SIG-M5 (cell line): ENCODE data around the gene NRCAM.
"Not testable (repeated sequence)": the region's sequence is repeated elsewhere in the genome, so short reads cannot be mapped to it uniquely, and the experiment has no call there.

ENCODE experiments used
- DNase-seq: peaks from one replicate; lab custom pipeline; 2025; lab: John Stamatoyannopoulos, UW

The NRCAM gene

GRCh38 chr7:108396080-108396479 lies 60.2 kb downstream of the NRCAM start:
- no peak for DNase-seq

DNA sequence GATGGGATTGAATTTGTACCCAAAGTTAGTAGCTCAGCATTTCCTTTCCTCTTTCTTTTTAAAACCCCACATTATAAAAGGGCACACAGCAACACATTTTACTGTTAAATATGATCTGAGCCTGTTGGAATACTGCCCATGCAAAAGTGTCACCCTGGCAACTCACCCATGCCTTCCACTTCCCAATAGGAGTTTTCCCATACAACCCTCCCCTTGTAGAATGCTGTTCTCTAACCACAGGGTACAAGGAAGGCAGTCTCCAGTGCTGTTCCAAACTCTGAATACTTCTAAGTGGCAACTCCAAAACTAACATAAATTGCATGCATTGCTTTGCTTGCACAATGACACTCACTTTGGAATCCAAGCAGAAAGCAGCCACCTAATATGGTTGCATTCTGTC lies 60.8 kb downstream of the NRCAM start:
- DNase-seq: no peak

DNA sequence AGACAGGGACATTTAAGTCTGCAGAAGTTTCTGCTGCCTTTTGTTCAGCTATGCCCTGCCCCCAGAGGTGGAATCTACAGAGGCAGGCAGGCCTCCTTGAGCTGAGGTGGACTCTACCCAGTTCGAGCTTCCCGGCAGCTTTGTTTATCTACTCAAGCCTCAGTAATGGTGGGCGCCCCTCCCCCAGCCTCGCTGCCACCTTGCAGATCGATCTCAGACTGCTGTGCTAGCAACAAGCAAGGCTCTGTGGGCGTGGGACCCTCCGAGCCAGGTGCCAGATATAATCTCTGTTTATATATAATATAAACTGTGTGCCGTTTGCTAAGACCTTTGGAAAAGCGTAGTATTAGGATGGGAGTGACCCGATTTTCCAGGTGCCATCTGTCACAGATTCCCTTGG lies 63.1 kb downstream of the NRCAM start:
- DNase-seq: not testable (repeated sequence)

GRCh38 chr7:108387686-108388085 lies 68.5 kb downstream of the NRCAM start:
- DNase-seq: not testable (repeated sequence)

DNA sequence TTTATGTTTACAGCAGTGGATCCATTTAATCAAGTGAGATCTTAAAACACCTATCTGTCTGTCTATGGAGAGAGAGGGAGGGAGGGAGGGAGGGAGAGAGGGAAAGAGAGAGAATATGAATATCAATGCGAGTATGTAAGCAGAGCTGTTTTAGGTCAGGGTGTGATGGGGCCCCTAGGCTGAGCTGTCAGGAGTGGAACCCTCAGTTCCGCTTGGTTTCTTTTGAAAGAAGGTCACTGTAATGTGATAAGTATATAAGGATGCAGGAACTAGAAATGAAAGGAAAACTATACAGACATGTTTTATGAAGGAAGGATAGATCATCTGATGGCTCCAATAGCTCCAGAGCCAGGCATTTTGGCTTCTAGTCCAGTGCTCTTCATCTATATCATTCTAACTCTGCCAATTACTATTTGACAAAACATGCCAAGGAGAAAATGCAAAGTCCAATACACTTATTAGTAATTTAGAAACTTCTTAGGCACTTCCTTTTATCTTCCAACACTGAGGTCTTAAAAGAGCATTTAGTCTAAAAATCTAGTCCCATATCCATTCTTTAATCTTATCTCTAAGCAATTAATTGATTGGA lies 70.3 kb downstream of the NRCAM start:
- DNase-seq: no peak

DNA sequence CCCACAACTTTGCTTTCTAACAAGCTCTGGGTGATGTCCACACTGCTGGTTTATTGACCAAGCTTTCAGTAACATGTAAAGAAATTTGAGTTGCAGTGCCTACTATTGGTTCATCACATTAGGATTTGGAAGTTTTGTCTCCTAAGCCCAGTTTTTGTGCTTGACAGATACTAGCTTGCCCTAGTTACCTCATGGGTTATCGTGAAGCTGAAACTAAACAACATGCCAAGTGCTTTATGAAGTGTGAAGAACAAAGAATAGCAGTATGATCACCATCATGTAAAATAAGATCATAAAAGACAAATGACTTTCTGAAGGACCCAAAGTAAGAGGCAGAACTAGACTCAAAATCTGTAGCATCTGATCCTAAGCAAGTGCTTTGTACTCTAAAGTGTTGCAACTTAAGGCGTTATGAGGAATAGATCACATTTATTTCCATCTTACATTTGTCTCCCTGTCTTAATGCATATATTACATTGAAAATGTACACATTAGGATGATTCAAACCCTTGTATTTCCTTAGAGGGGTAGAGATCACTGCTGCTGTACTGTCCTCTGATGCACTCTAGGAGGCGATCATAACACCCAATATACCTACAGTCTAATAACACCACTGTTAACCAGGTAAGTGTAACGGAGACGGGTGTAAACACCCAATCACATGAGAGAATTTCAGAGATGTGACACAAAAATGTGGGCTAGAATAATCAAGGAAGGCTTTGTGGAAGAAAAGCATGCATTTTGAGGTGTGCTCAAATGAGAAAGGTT lies 71.3 kb downstream of the NRCAM start:
- DNase-seq: no peak

- DNase-seq: no peak
These were observed 73.3 kb downstream of the NRCAM start for GRCh38 chr7:108382932-108383331.

- no peak for DNase-seq
These were observed 75.7 kb downstream of the NRCAM start for GRCh38 chr7:108380517-108380916.

DNA sequence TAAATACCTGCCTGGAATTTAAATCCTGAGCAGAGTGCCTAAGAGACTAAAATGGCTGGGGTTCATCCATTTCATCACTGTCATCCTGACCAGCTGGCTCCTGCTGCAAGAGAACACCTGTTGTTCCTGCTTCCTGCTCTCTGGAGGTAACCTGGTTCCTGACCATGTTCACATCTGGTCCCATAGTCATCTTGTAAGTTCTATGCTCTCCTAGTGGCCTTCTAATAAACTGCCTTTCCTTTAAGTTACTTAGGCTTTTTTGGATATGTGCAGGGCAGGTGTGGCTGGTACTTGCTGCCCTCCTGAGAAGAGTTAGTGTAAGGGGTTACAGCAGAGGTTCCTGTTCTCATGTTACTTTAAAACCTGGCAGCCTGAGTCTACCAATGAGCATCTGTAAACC lies 80.0 kb downstream of the NRCAM start:
- no peak for DNase-seq

DNA sequence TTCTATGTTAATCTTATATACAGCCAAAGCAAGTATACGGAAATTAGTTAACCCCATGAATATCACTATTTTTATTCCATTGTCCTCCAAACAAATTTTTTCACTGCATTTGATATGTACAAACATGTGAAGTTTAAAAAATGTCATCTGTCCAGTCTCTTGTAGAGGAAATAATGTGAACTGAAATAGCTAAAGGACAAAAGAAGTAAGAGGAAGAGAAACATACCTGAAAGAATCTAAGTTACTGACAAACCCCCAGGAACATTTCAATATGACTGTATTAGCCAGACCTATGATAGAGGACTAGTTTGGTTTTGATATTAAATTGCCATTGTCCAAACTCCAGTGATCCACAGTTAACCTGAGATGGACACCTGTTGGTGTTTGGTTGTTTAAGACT lies 80.6 kb downstream of the NRCAM start:
- no peak for DNase-seq

DNA sequence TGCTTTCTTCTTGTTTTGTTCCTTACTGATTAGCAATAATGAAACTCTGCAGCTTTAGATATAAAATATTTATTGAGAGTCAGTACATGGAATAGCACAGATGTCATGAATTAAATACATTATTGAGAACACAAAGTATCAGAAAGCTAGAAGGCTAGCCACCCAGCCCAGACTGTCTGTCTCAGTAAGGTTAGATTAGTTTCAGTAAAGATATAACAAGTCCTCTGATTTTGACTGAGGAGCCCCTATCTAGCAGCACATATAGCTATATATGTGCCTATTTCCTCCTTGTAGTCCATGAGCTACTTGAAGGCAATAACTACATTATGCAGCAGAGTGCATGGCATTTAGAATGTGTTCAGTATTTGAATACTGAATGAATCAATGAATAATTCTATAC lies 81.3 kb downstream of the NRCAM start:
- no peak for DNase-seq

DNA sequence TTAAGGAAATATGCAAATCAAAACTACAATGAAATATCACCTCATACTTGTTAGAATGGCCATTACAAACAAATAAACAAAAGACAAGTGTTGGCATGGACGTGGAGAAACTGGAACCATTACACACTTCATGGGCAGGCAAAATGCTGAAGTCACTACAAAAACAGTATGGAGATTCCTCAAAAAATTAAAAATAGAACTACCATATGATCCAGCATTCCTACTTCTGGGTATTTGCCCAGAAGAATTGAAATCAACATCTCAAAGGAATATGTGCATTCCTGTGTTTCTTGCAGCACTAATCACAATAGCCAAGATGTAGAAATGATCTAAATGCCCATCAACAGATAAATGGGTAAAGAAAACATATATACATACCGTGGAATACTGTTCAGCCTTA lies 83.6 kb downstream of the NRCAM start:
- no peak for DNase-seq

DNA sequence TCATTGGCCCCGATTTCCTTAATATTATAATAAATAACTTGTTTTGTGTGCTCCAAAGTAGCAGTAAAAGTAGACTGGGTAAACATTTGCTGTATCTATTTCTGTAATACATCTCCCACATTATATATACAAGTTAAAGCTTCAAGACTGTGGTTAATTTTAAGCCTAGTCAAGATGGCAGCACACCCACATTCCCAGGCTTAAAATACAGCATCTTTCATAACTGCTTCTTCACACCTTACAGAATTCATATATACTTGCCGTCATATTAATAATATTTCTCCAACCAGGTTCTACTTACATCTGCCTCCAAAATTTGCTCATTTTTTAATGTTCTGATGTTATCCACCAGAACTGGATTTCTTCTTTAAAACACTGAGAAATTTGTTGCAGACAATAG lies 85.6 kb downstream of the NRCAM start:
- DNase-seq: no peak

DNA sequence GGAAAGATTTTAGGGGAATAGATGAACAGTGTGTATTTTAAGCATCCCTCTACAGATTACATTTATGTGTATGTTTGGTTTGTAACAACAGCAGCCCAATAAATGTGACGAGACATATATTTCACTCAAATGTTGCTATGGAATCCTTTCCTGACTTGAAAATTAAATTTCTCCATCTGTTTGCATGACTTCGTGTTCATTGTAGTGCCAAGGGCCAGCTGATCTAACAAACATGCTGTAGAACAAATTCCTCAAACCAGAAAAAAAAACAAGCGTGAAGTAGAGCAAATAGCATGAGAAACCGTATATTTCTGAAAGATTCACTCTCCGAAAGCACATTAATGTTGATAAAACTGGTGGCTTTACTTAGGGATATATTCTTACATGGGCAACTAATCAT lies 87.8 kb downstream of the NRCAM start:
- DNase-seq: no peak

GRCh38 chr7:108367946-108368345 lies 88.3 kb downstream of the NRCAM start:
- no peak for DNase-seq

DNA sequence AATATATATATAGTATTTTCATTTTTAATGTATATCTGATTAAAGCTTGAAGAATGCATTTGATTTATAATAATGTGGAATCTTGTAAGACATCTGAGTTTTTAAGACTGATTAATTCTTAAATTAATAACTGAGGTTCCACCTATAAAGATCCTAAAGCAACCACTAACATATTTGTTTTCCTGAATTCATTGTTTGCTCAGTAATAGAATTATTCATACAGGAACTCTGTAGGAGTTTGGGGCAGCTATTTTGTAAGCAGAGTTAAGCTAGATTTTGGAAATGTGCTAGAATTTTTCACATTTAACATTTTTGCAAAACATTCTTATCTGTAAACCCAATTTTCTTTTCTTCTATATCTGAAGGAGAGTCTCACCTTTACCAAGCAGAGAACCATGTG lies 88.9 kb downstream of the NRCAM start:
- no peak for DNase-seq

GRCh38 chr7:108363659-108364058 lies 92.6 kb downstream of the NRCAM start:
- DNase-seq: no peak

- no peak for DNase-seq
These were observed 96.0 kb downstream of the NRCAM start for GRCh38 chr7:108360058-108360800.

DNA sequence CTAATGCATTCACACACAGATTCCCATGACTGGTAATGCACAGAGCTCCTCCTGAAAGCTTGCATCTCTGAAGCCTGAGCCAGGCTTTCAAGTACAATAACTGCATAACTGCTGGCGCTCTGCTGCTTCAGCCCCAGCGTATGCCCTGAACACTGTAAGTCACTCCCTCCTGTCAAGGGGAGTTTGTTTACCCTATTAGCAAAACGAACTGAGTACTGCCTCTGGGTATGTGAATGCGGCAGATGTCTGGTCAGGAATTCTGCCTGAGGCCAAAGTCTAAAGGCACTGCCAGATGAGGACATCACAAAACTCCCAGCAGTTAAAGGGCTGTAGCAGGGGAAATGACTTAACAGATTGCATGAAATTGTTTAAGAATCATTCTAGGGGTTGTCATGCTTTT lies 97.7 kb downstream of the NRCAM start:
- no peak for DNase-seq

GRCh38 chr7:108351729-108352131 lies 104.5 kb downstream of the NRCAM start:
- no peak for DNase-seq

DNA sequence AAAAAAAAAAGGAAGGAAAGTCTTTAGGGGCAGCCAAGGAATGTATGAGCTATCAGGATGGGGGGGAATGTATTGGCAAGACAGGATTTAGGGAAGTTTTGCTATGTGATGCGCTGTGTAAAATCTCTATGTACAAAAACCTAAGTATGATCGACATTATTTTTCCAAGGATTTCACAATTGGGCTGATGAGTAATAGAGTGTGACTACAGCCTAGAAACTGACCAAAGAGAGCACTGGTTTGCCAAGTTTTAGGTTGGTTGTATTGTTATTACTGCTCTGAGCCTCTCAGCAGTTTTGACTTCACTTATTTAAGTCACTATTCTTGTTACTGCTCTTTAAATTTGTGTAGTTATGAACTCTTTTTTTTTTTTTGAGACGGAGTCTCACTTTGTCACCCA lies 107.3 kb downstream of the NRCAM start:
- DNase-seq: no peak

DNA sequence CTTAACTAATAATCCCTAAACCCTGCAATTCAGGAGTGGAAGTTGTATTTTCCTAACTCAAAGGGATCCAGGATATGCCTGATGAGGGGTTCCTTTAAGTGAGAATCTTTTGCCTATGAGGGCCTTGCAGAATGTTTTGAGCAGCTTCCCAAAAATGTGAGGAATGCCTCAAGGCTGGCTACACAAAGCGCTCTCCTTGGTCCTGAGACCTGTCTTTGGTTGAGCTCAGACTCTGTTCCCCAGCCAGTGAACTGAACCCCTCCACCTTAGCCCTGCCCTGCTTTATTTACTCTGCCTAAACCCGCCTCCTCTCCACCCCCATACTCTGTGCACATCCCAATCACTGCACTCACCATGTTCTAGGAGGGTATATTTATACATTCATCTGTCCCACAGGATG lies 108.6 kb downstream of the NRCAM start:
- no peak for DNase-seq

GRCh38 chr7:108345710-108346336 lies 110.4 kb downstream of the NRCAM start:
- DNase-seq: no peak
